WTC11 (cell line): ENCODE measurements around the gene ISM1.

Source experiments
- CTCF ChIP-seq: fragments of 200-600 bp; IDR thresholded peaks from 2 replicates; pipeline ENCODE4 v1.8.0; 2022; ENCODE audit warnings: antibody characterized with exemption
- ESRRA ChIP-seq: sonication (generic); formaldehyde crosslinking; IDR thresholded peaks from 2 replicates; pipeline ENCODE4 v1.8.1; 2022; ENCODE audit warnings: mild to moderate bottlenecking, missing genetic modification reagents, borderline replicate concordance
- JUN ChIP-seq: sonication (generic); formaldehyde crosslinking; IDR thresholded peaks from 2 replicates; pipeline ENCODE4 v1.8.0; 2023; ENCODE audit warnings: mild to moderate bottlenecking, missing genetic modification reagents
- NFYB ChIP-seq: sonication (generic); formaldehyde crosslinking; conservative IDR thresholded peaks from 2 replicates; pipeline ENCODE4 v1.8.0; 2022; ENCODE audit warnings: low read depth, missing genetic modification reagents
- NR2C2 ChIP-seq: sonication (generic); formaldehyde crosslinking; IDR thresholded peaks from 2 replicates; pipeline ENCODE4 v1.8.0; 2022; ENCODE audit warnings: mild to moderate bottlenecking, missing genetic modification reagents
- SOX15 ChIP-seq: fragments of 250-450 bp; sonication (Bioruptor Pico); IDR thresholded peaks from 2 replicates; pipeline ENCODE4 v1.9.0; 2021; ENCODE audit warnings: mild to moderate bottlenecking
- USF2 ChIP-seq: sonication (generic); formaldehyde crosslinking; IDR thresholded peaks from 2 replicates; pipeline ENCODE4 v1.8.1; 2023; ENCODE audit warnings: mild to moderate bottlenecking, missing genetic modification reagents, moderate library complexity
- ZNF317 ChIP-seq: sonication (generic); formaldehyde crosslinking; IDR thresholded peaks from 2 replicates; pipeline ENCODE4 v1.8.1; 2023; ENCODE audit warnings: low read depth, mild to moderate bottlenecking, moderate library complexity, missing genetic modification reagents, borderline replicate concordance
- ZNF425 ChIP-seq: fragments of 250-450 bp; sonication (Bioruptor Pico); conservative IDR thresholded peaks from 2 replicates; pipeline ENCODE4 v1.9.0; 2021; ENCODE audit warnings: mild to moderate bottlenecking

GRCh38 chr20:13260650-13261279, 39.7 kb downstream of the ISM1 start:
- TF ChIP-seq NFYB (CRISPR knock-in tag) (no peak), CTCF (no peak), ZNF425 (CRISPR knock-in tag) (no peak), ZNF317 (no peak), SOX15 (CRISPR knock-in tag) (no peak), NR2C2 (CRISPR knock-in tag) (no peak), JUN (CRISPR knock-in tag) (no peak), USF2 (no peak), ESRRA (CRISPR knock-in tag) (no peak)
